GM12875 (cell line): ENCODE measurements around the gene CDH12.
"Not testable (repeated sequence)": the region's sequence is repeated elsewhere in the genome, so short reads cannot be mapped to it uniquely, and the experiment has no call there.

Experiments
- H3K4me3 ChIP-seq: one replicate; pipeline ENCODE4 v1.5.1; 2011; ENCODE audit warnings: low read depth, low read length, control low read depth
- CTCF ChIP-seq: IDR thresholded peaks from 2 replicates; pipeline ENCODE4 v1.5.1; 2011; ENCODE audit warnings: low read depth, mild to moderate bottlenecking, control low read depth, inconsistent platforms, low read length, moderate library complexity, borderline replicate concordance; ENCODE audit not compliant: insufficient read depth

Gene CDH12

GRCh38 chr5:22612928-22613327 lies 240.2 kb downstream of the CDH12 start:
- TF ChIP-seq CTCF = no peak
- no peak overlapping the region for H3K4me3 ChIP-seq

GRCh38 chr5:22611327-22611726 lies 241.8 kb downstream of the CDH12 start:
- H3K4me3 ChIP-seq = no peak overlapping the region
- no peak for TF ChIP-seq CTCF

- not testable (repeated sequence) for H3K4me3 ChIP-seq
Measured at GRCh38 chr5:22607498-22607897, 245.6 kb downstream of the CDH12 start.

GRCh38 chr5:22605473-22605872 lies 247.7 kb downstream of the CDH12 start:
- no peak for TF ChIP-seq CTCF
- no peak overlapping the region for H3K4me3 ChIP-seq

GRCh38 chr5:22604711-22605110 lies 248.4 kb downstream of the CDH12 start:
- TF ChIP-seq CTCF = no peak
- no peak overlapping the region for H3K4me3 ChIP-seq

GRCh38 chr5:22598796-22599195 lies 254.3 kb downstream of the CDH12 start:
- no peak for TF ChIP-seq CTCF
- no peak overlapping the region for H3K4me3 ChIP-seq

- no peak overlapping the region for H3K4me3 ChIP-seq
Measured at GRCh38 chr5:22596404-22596970, 256.7 kb downstream of the CDH12 start.

More at GRCh38 chr5:22596404-22596970, 256.7 kb downstream of the CDH12 start:
- no peak for TF ChIP-seq CTCF
